Muscle layer of duodenum (tissue), 2 donors: Measurements from ENCODE around the gene ACSL1.

ENCODE experiments used
- H3K27ac ChIP-seq: one replicate; pipeline ENCODE4 v1.7.0; 2013; ENCODE audit warnings: mild to moderate bottlenecking, low read length
- H3K27me3 ChIP-seq: one replicate; pipeline ENCODE4 v1.7.0; 2013; ENCODE audit warnings: low read depth, mild to moderate bottlenecking, control low read depth, low read length
- H3K36me3 ChIP-seq, 2 donors: one replicate each; pipeline ENCODE4 v1.7.0; 2013; ENCODE audit warnings: low read length in 2 of 2, control low read depth in 1 of 2, mild to moderate bottlenecking in 1 of 2; ENCODE audit not compliant: insufficient read depth in 2 of 2, control insufficient read depth in 1 of 2
- H3K4me1 ChIP-seq, 2 donors: one replicate each; pipeline ENCODE4 v1.7.0; 2013; ENCODE audit warnings: low read length in 2 of 2, mild to moderate bottlenecking in 2 of 2, control low read depth in 1 of 2, moderate library complexity in 1 of 2; ENCODE audit not compliant: insufficient read depth in 2 of 2, control insufficient read depth in 1 of 2
- H3K4me3 ChIP-seq, 2 donors: one replicate each; pipeline ENCODE4 v1.7.0; 2013; ENCODE audit warnings: low read length in 2 of 2, low read depth in 1 of 2, mild to moderate bottlenecking in 1 of 2
- H3K9me3 ChIP-seq, 2 donors: one replicate each; pipeline ENCODE4 v1.7.0; 2013; ENCODE audit warnings: low read length in 2 of 2, control low read depth in 1 of 2, mild to moderate bottlenecking in 1 of 2; ENCODE audit not compliant: control insufficient read depth in 1 of 2
- donor health status: healthy.

The ACSL1 gene

GRCh38 chr4:184764601-184765000, 61.2 kb downstream of the ACSL1 start:
- Histone ChIP-seq H3K4me1 (no peaks in the 10 kb centered on the region), H3K36me3 (peaks cover 51 to 86% of the 10 kb centered on the region in 2 donors), H3K27ac (no peak overlapping the region), H3K9me3 (no peaks in the 10 kb centered on the region), H3K4me3 (no peak overlapping the region), H3K27me3 (no peaks in the 10 kb centered on the region)

DNA sequence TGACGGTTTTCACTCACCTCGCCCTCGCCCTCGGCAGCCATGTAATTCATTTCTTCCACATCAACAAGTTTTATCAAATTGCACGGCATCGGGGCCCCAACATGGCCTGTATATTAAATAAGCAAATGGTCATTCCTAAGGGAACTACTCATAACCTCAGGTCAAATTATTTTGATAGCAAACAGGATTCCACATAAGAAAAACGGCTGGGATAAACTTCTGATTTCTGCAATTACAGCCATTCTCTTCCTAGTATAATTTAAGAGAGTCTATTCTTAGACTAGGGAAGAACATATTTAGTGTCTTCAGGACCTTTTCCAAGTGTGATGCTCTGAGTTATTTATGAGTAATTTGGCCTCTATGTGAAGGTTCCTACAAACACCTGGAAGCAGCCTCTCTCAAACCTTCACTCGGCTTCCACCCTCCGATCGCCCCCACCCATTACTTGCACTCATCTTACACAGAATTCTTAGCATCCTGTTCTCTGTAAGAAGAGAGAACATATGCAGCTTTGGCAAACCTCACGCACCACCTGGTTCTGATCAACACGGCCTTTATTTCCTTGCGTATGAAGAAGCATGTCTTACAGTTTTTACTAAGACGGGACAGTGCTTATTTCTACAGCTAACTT, 62.5 kb downstream of the ACSL1 start:
- H3K4me1 ChIP-seq = no peaks in the 10 kb centered on the region
- no peaks in the 10 kb centered on the region for H3K27me3 ChIP-seq
- no peak overlapping the region for H3K4me3 ChIP-seq
- H3K27ac ChIP-seq = no peak overlapping the region
- H3K9me3 ChIP-seq = no peaks in the 10 kb centered on the region
- peaks cover 46 to 77% of the 10 kb centered on the region in 2 donors for H3K36me3 ChIP-seq

DNA sequence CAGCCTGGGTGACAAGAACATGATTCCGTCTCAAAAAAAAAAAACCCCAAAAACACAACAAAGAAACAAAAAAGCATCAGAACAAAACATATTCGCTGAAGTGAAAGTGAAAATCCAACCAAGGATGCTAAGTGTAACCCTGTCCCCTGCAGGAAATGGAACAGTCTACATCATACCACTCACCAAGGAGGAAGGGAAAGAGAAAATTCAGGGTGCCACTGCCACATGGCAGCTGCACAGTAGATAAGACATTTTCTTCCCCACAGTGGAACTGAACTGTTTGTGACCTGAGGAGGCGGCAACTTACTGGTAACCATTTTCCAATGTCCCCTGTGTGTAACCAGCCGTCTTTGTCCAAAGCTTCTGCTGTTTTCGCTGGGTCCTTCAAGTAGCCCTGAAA, 63.7 kb downstream of the ACSL1 start:
- peaks cover 40 to 72% of the 10 kb centered on the region in 2 donors for H3K36me3 ChIP-seq
- no peak overlapping the region for H3K27ac ChIP-seq
- H3K27me3 ChIP-seq = no peaks in the 10 kb centered on the region
- no peak overlapping the region for H3K4me3 ChIP-seq
- H3K9me3 ChIP-seq = no peaks in the 10 kb centered on the region
- H3K4me1 ChIP-seq = no peaks in the 10 kb centered on the region

- Histone ChIP-seq H3K27ac (no peak overlapping the region), H3K27me3 (no peaks in the 10 kb centered on the region), H3K9me3 (no peaks in the 10 kb centered on the region), H3K4me3 (no peak overlapping the region), H3K4me1 (no peaks in the 10 kb centered on the region), H3K36me3 (peaks cover 36 to 70% of the 10 kb centered on the region in 2 donors)
Measured at GRCh38 chr4:184760681-184761080, 65.1 kb downstream of the ACSL1 start.

GRCh38 chr4:184757810-184758209, 68.0 kb downstream of the ACSL1 start:
- Histone ChIP-seq H3K36me3 (peaks cover 26 to 60% of the 10 kb centered on the region in 2 donors), H3K9me3 (no peaks in the 10 kb centered on the region), H3K27ac (no peak overlapping the region), H3K4me3 (no peak overlapping the region), H3K4me1 (no peaks in the 10 kb centered on the region), H3K27me3 (no peaks in the 10 kb centered on the region)

- H3K27me3 ChIP-seq = no peaks in the 10 kb centered on the region
- H3K4me3 ChIP-seq = no peak overlapping the region
- H3K4me1 ChIP-seq = no peaks in the 10 kb centered on the region
- H3K27ac ChIP-seq = no peak overlapping the region
- H3K36me3 ChIP-seq = peaks cover 18 to 46% of the 10 kb centered on the region in 2 donors
- no peaks in the 10 kb centered on the region for H3K9me3 ChIP-seq
Measured at GRCh38 chr4:184756399-184756798, 69.4 kb downstream of the ACSL1 start.

GRCh38 chr4:184755278-184755677, 70.5 kb downstream of the ACSL1 start:
- Histone ChIP-seq H3K27ac (no peak overlapping the region), H3K4me3 (no peak overlapping the region), H3K36me3 (peaks cover 14 to 35% of the 10 kb centered on the region in 2 donors)

GRCh38 chr4:184752496-184753275, 73.1 kb downstream of the ACSL1 start:
- peaks cover 9 to 27% of the 10 kb centered on the region in 2 donors for H3K36me3 ChIP-seq
- H3K4me1 ChIP-seq = peaks cover under 1 to 5% of the 10 kb centered on the region in 2 donors
- H3K27me3 ChIP-seq = no peaks in the 10 kb centered on the region
- H3K9me3 ChIP-seq = no peaks in the 10 kb centered on the region
- no peak overlapping the region for H3K27ac ChIP-seq
- H3K4me3 ChIP-seq = no peak overlapping the region

More at GRCh38 chr4:184755278-184755677, 70.5 kb downstream of the ACSL1 start:
- no peaks in the 10 kb centered on the region for H3K4me1 ChIP-seq
- no peaks in the 10 kb centered on the region for H3K9me3 ChIP-seq
- H3K27me3 ChIP-seq = no peaks in the 10 kb centered on the region

- Histone ChIP-seq H3K36me3 (peaks cover 4 to 16% of the 10 kb centered on the region in 2 donors), H3K4me1 (peaks cover 10 to 16% of the 10 kb centered on the region in 2 donors), H3K4me3 (no peak overlapping the region), H3K27me3 (no peaks in the 10 kb centered on the region), H3K27ac (no peak overlapping the region), H3K9me3 (no peaks in the 10 kb centered on the region)
Measured at GRCh38 chr4:184751585-184751956, 74.2 kb downstream of the ACSL1 start.

GRCh38 chr4:184750926-184751584, 74.7 kb downstream of the ACSL1 start:
- Histone ChIP-seq H3K4me3 (no peak overlapping the region), H3K27me3 (no peaks in the 10 kb centered on the region), H3K4me1 (peaks cover 16 to 21% of the 10 kb centered on the region in 2 donors)

DNA sequence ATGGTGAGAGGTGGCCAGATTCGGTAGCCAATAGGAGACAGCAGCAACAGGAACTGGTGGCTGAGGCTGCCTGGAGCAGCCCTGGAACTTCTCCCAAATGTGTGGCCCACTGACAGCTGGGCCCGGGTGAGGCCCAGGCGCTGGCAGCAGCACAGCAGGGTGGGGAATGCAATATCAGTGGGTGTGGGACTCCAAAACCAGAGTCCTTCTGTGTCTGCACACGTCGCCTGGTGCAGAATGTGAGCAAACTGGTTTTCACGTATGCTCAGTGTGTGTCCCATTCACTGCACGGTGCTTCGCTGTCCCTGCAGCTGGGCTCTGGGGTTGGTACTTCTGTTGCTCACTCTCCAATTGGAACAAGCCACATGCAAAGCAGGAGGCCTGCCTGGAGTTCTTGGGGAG, 77.5 kb downstream of the ACSL1 start:
- Histone ChIP-seq H3K9me3 (no peaks in the 10 kb centered on the region), H3K36me3 (no peaks in the 10 kb centered on the region), H3K27ac (no peak overlapping the region), H3K4me3 (no peak overlapping the region), H3K27me3 (no peaks in the 10 kb centered on the region), H3K4me1 (peaks cover 22 to 28% of the 10 kb centered on the region in 2 donors)

More at GRCh38 chr4:184750926-184751584, 74.7 kb downstream of the ACSL1 start:
- H3K36me3 ChIP-seq = peaks cover 4 to 11% of the 10 kb centered on the region in 2 donors
- H3K27ac ChIP-seq = no peak overlapping the region
- H3K9me3 ChIP-seq = no peaks in the 10 kb centered on the region
